Keratinocyte (primary cell): ENCODE data around the gene TNIP1.

Experiments
- CTCF ChIP-seq, 3 experiments: IDR thresholded peaks in 1 of 3; conservative IDR thresholded peaks in 1 of 3; optimal IDR thresholded peaks in 1 of 3; 2 replicates in 2 of 3; 3 replicates in 1 of 3; pipeline versions ENCODE3 to v1.5.1; 2011; ENCODE audit warnings: low read length in 3 of 3, mild to moderate bottlenecking in 3 of 3, moderate library complexity in 2 of 3, control low read depth in 1 of 3, inconsistent platforms in 1 of 3; ENCODE audit not compliant: insufficient read depth in 2 of 3; ENCODE audit errors: extremely low read depth in 1 of 3
- EZH2 ChIP-seq: IDR thresholded peaks from one replicate; pipeline ENCODE4 v1.6.1; 2012; ENCODE audit warnings: inconsistent platforms, mild to moderate bottlenecking, low read length, moderate library complexity

GRCh38 chr5:151038412-151038745 is 42.5 kb downstream of the TNIP1 start:
- TF ChIP-seq CTCF (optimal IDR thresholded peaks at IDR 0.05 in 1 of 3, IDR thresholded peaks at IDR 0.05 in 1 of 3, conservative IDR thresholded peaks at IDR 0.05 in 1 of 3; ENCODE audit: extremely low read depth in 1 of 3, insufficient read depth in 2 of 3, low read length in 3 of 3) (no peak), EZH2 (no peak)
